ENCODE data around the gene CEPT1.

DNA sequence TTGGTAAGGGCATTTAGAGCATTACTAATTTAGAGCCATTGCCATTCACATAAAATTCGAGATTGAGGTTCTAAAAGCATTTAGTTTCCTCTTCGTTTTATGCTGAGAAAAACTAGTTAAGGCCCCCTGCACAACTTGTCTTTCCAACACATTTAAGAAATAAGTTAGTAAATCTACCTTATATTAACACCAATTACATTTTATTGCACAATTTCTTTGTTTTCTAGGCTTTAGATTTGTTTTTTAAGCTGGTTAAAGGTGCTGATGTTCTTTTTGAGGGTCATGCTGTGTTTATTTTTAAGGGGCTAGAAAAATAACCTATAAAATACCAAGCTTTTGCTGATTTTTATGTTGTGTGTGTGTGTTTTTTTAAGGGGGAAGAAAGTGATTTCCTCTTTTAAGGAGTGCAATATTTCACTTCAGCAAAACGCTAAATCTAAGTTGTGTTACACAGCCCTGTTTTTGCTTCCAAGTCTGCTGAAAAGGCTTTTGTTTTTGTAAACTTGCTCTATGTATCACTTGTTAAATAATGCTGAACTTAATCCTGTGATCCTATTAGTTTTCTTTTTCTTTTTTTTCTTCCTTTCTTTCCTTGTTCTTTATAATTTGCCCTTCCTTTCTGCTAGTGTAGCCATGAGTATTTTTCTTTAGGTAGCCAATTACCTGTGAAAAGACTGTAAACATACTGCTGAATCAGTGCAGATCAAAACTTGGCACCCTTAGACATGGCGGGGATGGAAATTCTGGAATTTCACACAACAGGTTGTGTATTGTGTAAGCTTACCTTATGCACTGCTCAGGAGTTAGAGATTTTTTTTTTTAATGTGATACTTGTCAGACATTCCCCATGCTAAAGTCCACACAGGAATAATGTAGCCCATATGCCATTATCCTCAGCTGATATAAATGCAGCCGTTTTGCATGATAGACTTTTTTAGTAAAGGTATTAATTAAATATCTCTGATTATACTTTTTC is 1.5 kb downstream of the CEPT1 start:
- TF ChIP-seq ZZZ3 (IDR thresholded peaks at IDR 0.05; ENCODE audit: control insufficient read depth, insufficient read length, low read depth) (no peak), SIX5 (IDR thresholded peaks at IDR 0.05; ENCODE audit: low read depth, low read length, severe bottlenecking) (no peak)
- TF ChIP-seq, protein P1, sequence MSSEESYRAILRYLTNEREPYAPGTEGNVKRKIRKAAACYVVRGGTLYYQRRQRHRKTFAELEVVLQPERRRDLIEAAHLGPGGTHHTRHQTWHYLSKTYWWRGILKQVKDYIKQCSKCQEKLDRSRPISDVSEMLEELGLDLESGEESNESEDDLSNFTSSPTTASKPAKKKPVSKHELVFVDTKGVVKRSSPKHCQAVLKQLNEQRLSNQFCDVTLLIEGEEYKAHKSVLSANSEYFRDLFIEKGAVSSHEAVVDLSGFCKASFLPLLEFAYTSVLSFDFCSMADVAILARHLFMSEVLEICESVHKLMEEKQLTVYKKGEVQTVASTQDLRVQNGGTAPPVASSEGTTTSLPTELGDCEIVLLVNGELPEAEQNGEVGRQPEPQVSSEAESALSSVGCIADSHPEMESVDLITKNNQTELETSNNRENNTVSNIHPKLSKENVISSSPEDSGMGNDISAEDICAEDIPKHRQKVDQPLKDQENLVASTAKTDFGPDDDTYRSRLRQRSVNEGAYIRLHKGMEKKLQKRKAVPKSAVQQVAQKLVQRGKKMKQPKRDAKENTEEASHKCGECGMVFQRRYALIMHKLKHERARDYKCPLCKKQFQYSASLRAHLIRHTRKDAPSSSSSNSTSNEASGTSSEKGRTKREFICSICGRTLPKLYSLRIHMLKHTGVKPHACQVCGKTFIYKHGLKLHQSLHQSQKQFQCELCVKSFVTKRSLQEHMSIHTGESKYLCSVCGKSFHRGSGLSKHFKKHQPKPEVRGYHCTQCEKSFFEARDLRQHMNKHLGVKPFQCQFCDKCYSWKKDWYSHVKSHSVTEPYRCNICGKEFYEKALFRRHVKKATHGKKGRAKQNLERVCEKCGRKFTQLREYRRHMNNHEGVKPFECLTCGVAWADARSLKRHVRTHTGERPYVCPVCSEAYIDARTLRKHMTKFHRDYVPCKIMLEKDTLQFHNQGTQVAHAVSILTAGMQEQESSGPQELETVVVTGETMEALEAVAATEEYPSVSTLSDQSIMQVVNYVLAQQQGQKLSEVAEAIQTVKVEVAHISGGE (CRISPR knock-in tag; IDR thresholded peaks at IDR 0.05): no peak

Data from GM12878 (cell line).